Measurements from ENCODE around the gene JAM3.

Gene JAM3

DNA sequence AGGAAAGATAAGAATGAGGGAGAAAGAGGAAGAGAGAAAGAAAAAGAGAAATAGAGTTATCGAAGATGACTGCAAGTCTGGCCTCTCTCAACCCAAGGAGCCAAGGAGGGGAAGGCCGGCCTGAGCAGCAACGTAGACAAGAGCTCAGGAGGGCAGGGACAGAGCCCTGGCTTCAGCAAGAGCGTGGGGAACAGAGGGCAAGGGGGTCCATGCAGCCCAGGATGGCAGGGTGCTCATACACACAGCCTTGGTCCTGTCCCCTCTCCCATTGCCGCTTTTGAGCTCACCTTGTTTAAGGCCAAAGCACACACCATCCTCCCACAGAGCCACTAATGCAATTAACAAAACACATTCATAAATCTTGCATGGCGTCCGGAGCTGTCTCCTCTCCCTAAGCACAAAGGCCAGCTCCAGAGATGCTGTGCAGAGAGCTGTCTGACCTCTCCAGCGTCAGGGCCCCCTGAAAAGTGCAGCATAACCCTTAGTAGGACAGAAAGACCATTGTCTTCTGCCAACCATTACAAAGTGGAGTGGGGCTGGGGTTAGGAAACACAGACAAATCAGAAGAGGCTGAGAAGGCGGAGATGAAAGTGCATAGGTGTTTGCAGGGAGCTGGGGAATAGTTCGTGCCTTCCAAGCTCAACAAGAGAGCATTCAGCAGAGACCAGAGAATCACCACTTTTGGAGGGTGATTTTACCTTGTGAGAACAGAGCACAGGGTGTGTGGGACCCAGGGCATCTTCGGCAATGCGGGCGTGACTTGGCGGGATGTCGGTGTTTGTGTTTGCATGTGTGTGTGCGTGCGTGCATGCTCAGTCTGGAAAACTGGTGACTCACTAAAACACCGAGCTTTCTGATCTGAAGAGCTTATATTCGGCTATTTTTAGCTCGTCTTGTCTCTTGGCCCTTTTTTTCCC is 28.2 kb upstream of the JAM3 start:
- no peak for DNase-seq

DNA sequence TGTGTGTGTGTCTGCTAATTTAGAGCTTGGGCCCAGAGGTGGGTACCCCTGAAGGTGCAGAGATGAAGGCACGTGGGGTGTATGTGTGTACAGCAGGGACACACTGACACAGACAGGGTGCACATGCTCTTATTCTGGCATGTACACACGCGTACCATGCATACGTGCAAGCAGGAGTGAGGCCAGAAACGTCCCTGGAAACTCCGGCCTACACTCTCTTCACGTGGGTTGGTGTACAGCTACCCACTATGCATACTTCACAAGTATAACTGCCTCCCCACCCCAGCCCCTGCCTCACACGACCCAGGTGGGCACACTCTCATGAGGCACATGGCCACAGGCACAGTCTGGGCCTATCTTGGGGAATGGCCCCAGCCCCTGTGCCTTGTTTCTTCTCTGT is 27.5 kb upstream of the JAM3 start:
- no peak for DNase-seq

- no peak for DNase-seq
Measured at GRCh38 chr11:134041791-134042696, 26.8 kb upstream of the JAM3 start.

- DNase-seq: no peak
Measured at GRCh38 chr11:134043821-134044420, 25.0 kb upstream of the JAM3 start.

- no peak for DNase-seq
Measured at GRCh38 chr11:134044514-134045284, 24.2 kb upstream of the JAM3 start.

DNA sequence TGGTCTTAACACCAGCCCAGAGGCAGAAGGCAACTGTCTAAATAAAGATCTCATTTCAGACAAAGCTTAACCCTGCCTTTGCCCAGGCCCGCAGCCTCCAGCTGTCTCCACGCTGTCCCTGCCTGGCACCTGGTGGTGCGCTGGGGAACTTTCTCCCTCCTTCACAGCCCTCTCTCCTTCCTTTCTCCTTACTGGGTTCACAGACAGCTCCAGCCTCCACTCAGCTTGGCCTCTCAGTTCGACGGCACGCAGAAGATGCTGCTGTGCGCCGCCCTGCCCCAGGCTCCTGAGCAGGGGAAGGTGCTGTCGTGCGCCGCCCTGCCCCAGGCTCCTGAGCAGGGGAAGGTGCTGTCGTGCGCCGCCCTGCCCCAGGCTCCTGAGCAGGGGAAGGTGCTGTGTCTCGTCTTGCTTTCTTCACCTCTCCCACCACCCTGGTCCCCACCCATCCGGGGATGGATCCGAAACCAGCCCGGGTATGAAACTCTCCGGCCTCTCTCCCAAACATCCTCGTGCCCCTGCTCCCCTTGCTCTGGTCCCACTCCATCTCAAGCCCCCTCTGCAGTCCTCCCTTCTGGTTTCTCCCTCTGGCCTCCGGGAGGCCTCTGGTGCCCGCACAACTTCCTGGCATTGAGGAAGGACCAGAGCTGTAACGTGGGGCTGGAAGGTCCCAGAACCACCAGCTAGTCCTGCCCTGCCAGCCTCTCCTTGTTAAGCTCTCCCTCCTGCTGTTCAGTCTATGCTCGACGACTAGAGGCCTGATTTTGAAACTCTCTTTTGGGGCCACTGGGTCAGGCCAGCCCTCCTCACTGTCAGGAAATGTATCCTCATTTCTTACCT is 22.9 kb upstream of the JAM3 start:
- no peak for DNase-seq

- no peak for DNase-seq
Measured at GRCh38 chr11:134046681-134047449, 22.0 kb upstream of the JAM3 start.

DNA sequence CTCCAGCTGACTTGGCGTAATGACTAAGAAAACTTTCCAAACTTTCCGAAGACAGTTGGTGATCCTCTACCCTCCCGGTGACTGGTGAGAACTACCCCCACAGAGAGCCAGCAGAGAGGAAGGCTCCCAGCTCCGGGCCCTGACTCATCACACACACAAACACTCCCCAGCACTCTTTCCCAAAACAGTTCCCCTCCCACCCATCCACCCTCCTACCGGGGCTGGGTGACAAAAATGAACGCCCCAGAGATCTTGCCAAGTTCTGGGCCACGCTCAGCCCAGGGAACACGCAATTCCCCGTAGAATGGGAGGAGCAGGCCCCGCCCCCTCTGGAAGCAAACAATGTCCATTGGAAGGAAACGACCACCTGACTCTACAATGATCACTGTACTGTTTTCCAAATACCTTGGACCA is 21.3 kb upstream of the JAM3 start:
- DNase-seq: no peak

DNA sequence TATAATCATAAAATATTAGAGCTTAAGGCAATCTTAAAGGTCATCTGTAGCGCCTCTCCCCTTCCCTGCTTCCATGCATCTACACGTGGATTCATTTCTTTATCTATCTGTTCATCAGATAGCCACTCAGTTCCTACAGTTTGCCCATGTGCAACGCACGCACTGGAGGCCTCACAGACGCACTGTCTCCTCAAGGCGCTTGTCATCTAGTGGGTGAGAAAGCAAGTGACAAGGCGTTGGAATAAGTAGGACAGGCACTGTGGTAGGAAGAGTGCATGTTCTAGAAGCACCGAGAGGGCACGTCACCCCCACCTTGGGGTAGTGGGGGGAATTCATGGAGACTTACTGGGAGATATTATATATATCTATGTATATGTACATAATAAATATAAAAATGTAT is 20.8 kb upstream of the JAM3 start:
- DNase-seq: no peak

DNA sequence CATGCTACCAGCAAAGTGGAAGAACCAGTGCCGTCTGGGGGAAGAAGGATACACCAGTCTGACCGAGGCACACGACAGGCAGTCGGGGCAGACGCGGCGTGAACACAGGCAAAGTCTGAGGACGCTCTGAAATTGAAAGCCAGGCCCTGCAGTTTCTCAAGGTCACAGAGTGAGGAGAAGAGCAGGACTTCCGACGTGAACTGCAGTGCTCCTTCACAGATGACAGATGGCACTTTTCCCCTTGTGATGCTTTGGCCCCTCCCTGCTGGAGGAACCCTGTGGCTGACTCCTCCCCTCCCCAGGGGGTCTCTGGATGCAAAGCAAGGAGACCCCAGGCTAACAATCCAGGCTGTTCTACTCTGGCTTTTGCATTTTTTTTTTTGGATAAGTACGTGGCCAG is 19.6 kb upstream of the JAM3 start:
- DNase-seq: no peak

DNA sequence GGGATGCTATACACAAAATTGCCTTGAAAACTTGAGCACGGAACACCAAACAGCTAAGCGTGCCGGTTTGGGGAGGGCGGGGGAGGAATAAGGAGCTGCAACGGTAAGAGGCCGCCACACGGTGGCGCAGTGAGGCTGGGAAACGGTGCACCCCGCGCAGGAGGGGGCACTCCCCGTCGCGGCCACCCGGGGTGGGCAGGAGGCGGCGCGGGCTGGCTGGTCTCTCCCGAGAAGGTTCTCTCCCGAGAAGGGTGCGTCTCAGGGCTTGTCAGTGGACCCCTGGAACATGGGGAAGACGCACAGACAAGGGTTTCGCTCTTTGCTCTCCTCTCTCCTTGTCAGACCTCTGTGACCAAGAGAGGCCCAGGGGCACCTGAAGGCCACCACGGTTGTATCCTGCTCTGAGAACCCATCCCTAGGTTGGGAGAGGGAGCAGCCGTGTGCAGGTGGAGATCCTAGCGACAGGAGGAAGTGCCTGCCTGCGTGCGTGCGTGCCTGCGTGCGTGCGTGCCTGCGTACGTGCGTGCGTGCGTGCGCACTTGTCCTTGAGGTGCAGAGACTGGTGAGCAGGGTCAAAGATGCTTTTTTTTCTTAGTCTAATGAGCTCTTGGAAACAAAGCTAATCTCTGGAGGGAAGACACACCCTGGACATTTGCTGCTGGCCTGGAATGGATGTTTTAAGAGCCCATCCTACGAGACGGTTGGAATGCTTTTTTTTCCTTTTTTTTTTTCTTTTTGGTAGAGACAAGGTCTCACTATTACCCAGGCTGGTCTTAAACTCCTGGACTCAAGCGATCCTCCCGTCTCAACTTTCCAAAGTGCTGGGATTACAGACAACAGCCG is 18.1 kb upstream of the JAM3 start:
- DNase-seq: peak; percentile 73

GRCh38 chr11:134052395-134052987 is 16.4 kb upstream of the JAM3 start:
- DNase-seq: no peak

DNA sequence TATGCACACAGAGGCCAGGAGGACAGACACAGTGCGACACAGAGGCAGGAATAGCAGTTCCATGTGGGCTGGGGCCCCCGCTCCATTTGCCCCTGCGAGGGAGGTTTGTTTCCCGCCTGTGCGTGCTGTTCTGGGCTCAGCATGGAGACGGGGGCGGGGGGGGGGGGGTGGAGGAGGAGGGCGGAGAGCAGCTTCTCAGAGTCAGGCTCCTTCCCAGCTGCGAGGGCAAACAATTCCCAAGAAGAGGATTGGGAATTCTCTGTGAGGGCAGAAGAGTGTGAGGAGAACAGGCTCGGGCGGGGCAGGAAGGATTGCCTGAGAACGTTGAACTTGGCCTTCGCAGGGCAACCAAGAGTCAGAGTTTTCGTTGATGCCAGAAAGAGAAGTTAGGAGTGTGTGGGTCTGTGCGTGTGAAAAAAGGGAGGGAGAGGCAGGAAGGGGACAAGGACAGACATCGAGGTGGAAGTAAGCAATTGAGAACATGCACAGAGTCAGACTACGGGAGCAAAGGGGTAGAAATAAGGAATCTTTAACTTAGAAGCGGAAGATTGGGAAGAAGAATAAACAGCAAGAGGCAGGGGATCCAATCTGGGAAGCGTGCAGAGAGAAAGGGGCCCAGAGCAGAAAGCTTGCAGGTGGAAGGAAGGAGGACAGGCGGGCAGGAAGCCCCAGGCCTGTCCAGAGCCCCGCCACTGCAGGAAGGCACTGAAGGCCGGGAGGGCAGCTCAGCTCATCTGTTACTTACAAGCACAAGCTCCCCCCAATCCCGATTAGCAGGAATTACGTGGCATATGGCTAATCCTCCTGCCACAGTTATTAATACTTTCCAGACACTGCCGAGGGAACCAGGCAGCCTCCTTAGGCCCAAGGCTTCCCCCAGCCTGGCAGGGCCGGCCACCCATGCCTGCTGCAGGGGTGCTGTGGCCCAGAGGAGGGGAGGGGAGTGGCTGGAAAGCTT is 15.6 kb upstream of the JAM3 start:
- no peak for DNase-seq

DNA sequence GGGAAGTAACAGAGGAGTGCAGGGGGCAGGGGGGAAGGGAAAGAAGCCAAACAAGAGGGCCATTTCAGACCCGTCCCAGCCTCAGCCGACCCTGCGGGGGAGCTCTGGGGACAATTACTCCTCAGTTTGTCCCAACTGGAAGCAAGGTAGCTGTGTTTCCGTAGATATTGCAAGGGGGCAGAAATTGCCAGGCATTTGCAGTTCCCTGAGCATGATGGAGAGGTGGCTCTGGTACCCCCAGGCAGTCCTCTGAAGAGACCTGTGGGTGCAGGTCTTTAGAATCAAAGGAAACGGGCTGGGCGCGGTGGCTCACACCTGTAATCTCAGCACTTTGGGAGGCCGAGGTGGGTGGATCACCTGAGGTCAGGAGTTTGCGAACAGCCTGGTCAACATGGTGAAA is 13.8 kb upstream of the JAM3 start:
- no peak for DNase-seq

GRCh38 chr11:134060316-134060715 is 8.6 kb upstream of the JAM3 start:
- DNase-seq: no peak

DNA sequence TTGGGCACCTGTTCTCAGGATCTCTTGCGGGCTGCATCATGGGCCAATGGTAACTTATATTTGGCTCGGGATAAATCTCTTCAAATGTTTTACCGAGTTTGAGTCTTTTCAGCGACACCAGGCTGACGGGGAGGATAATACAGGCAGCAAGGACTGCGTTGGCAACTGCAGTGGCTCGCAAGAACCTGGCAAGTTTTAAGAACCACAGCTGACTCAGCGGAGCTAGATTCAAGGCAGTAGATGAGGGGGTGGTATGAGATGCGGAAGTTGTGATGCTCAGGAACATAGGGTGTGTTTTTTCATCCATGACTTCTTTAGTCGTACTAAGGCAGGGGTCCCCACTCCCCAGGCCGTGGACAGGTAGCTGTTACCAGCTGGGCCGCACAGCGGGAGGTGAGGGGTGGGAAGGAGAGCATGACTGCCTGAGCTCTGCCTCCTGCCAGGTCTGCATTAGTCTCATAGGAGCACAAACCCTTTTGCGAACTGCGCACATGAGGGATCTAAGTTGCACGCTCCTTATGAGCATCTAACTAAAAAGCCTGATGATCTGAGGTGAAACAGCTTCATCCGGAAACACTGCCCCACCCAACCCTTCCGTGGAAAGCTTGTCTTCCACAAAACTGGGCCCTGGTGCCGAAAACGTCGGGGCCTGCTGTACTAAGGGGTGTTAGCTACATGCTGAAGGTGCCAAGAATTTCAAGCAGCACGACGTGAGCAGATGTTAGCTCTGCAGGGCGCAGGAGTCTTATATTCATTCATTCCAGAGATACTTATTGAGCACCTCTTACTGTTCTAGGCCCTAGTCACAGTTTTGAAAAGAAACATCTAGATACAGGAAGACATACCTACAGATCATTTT is 6.4 kb upstream of the JAM3 start:
- DNase-seq: no peak

- DNase-seq: no peak
Measured at GRCh38 chr11:134063124-134063495, 5.8 kb upstream of the JAM3 start.

Measured in activated CD4-positive, alpha-beta T cell treated with anti-CD3 and anti-CD28 coated beads, Interleukin-2, amount 50 U/mL, for 16 hours (primary cell).